Peyer's patch (tissue), 4 donors: Measurements from ENCODE around the gene ZC3H13.

ENCODE experiments used
- CTCF ChIP-seq, 6 experiments: fragments of 450-650 bp in 4 of 6; fragments of 200-600 bp in 2 of 6; sonication (generic) in 1 of 6; IDR thresholded peaks; one replicate each; pipeline ENCODE4 v1.5.1; 2017 to 2019; ENCODE audit warnings: antibody characterized with exemption in 6 of 6, mild to moderate bottlenecking in 3 of 6, moderate library complexity in 1 of 6
- POLR2A ChIP-seq, 2 donors: fragments of 450-650 bp; IDR thresholded peaks; one replicate each; pipeline ENCODE4 v1.5.1; 2017; ENCODE audit warnings: antibody characterized with exemption in 2 of 2, mild to moderate bottlenecking in 2 of 2, moderate library complexity in 2 of 2

GRCh38 chr13:46052319-46053161, at the start of gene ZC3H13:
- TF ChIP-seq CTCF (IDR thresholded peaks at IDR 0.05) (peak in 5 of 6 experiments; percentile 30 to 65 (median 60)), POLR2A (IDR thresholded peaks at IDR 0.05) (peak; percentile 43 to 67)
